Prostate gland (tissue), 2 donors: Measurements from ENCODE around the gene KAZN.

Experiments used
- CTCF ChIP-seq, 4 experiments: fragments of 200-600 bp in 2 of 4; fragments of 450-650 bp in 2 of 4; sonication (generic) in 2 of 4; IDR thresholded peaks; 1 replicate in 3 of 4; 2 replicates in 1 of 4; pipeline ENCODE4 v1.5.1; 2016 to 2019; ENCODE audit warnings: antibody characterized with exemption in 4 of 4, mild to moderate bottlenecking in 2 of 4, moderate library complexity in 2 of 4
- POLR2A ChIP-seq: fragments of 450-650 bp; IDR thresholded peaks from one replicate; pipeline ENCODE4 v1.6.1; 2016; ENCODE audit warnings: antibody characterized with exemption, mild to moderate bottlenecking

GRCh38 chr1:14716474-14716873 is 118.0 kb downstream of the KAZN start:
- TF ChIP-seq CTCF (IDR thresholded peaks at IDR 0.05): no peak
- TF ChIP-seq POLR2A: no peak
